CD4-positive, alpha-beta T cell treated with Interleukin-12 subunit alpha and Interleukin-12 subunit beta, for 1 hour (primary cell): ENCODE measurements around the gene PARP8.
"Not testable (repeated sequence)": the region's sequence is repeated elsewhere in the genome, so short reads cannot be mapped to it uniquely, and the experiment has no call there.

ENCODE experiments used
- DNase-seq: peaks from one replicate; pipeline ENCODE4 v3.0.0-alpha.2; 2020

Gene PARP8

GRCh38 chr5:50666261-50667022 lies at the start of gene PARP8:
PARP8 (plus strand) TSS chr5:50666637; CDS start chr5:50667096, 459 bp downstream.
- DNase-seq, result peak; percentile 62

GRCh38 chr5:50623666-50624065 lies 42.8 kb upstream of the PARP8 start:
- DNase-seq, result no peak

GRCh38 chr5:50634866-50635265 lies 31.6 kb upstream of the PARP8 start:
- DNase-seq, result peak; percentile 57

DNA sequence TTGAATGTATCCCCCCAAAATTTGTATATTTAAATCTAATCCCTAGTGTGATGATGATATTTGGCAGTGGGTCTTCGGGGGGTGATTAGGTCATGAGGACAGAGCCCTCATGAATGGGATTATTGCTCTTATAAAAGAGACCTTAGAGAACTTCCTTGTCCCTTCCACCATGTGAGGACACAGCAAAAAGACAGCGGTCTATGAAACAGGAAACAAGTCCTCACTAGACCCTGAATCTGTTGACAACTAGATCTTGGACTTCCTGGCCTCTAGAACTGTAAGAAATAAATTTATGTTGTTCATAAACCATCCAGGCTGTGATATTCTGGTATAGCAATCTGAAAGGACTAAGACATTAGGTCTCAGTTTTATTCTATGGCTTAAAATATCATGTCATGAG lies 28.9 kb upstream of the PARP8 start:
- DNase-seq, result not testable (repeated sequence)

DNA sequence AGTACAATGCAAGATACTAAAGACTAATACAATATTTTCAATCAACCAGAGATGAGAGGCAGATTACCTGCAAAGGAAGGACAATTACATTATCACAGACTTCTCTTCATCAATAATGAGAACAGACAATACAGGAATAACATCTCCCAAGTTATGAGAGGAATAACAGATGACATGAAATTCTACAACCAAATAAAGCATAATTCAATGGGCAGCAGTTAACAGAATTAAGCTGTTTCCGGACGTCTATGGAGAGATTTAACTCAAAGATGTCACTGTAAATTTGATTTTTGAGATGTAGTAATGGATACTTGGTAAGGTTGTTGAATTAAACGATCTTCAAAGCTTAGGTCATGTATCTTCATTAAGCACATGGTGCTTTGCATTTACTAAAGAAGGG lies 19.8 kb upstream of the PARP8 start:
- no peak for DNase-seq

GRCh38 chr5:50647726-50648125 lies 18.7 kb upstream of the PARP8 start:
- no peak for DNase-seq

GRCh38 chr5:50653946-50654345 lies 12.5 kb upstream of the PARP8 start:
- no peak for DNase-seq

- no peak for DNase-seq
Measured at GRCh38 chr5:50655067-50655809, 11.2 kb upstream of the PARP8 start.

DNA sequence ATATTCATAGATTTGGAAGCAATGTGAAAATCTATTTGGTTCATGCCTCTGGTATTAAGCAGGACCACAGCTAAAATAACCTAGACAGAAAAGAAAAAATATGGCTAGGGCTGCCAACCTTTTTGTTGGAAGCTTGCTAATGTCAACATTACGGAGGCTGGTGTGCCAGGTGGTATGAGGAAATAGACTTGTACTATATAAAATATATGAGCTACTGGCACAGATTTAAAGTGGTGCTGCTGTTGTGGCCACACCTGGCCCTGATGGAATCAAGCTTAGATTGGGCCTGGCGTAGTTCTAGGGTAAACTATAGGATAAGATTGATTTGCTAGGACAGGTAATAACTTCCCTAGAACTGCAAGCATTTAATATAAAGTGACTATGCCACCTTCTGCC lies 10.6 kb upstream of the PARP8 start:
- DNase-seq, result no peak

GRCh38 chr5:50657044-50657443 lies 9.4 kb upstream of the PARP8 start:
- no peak for DNase-seq

- no peak for DNase-seq
Measured at GRCh38 chr5:50658246-50658645, 8.2 kb upstream of the PARP8 start.

- no peak for DNase-seq
Measured at GRCh38 chr5:50663636-50664035, 2.8 kb upstream of the PARP8 start.

DNA sequence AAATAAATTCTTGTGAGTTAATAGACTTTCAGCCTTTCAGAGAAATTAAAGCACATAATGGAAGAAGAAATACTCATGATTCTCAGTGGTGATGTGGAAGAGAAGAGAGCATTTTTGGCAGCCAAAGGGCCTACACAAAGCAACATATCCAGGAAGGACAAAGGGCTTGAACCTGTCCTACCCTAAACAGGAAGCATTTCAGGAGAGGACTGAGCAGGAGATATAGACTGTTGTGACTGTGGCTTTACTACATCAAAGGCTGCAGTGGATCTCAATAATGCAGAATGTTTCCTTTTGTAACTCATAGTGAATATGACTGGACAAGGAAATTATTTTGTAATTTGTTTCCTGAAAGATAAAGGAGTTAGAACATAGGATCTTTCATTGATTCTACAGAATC lies 1.3 kb upstream of the PARP8 start:
- no peak for DNase-seq

DNA sequence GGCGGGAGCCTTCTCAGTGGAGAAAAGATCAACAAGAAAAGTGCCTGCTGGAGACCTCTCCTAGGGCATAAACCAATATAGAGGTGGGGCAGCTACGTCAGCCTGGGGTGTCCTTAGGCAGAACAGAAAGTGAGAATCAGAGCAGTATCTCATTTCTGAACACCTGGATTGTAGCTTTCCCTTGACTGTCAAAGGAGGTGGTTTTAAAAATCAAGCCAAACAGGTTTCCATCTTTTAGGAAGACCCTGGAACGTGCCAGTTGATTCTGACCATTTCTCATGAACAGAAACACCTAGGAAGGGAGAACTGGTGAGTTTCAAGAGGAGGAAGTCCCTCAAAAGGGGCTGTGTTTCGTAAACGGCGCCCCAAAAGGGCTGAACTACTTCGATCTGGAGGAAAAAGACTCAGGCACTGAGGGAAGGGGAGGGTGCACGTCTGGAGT lies 655 bp upstream of the PARP8 start:
- DNase-seq, result peak; percentile 66

- DNase-seq, result no peak
Measured at GRCh38 chr5:50667023-50667652, 701 bp downstream of the PARP8 start.

DNA sequence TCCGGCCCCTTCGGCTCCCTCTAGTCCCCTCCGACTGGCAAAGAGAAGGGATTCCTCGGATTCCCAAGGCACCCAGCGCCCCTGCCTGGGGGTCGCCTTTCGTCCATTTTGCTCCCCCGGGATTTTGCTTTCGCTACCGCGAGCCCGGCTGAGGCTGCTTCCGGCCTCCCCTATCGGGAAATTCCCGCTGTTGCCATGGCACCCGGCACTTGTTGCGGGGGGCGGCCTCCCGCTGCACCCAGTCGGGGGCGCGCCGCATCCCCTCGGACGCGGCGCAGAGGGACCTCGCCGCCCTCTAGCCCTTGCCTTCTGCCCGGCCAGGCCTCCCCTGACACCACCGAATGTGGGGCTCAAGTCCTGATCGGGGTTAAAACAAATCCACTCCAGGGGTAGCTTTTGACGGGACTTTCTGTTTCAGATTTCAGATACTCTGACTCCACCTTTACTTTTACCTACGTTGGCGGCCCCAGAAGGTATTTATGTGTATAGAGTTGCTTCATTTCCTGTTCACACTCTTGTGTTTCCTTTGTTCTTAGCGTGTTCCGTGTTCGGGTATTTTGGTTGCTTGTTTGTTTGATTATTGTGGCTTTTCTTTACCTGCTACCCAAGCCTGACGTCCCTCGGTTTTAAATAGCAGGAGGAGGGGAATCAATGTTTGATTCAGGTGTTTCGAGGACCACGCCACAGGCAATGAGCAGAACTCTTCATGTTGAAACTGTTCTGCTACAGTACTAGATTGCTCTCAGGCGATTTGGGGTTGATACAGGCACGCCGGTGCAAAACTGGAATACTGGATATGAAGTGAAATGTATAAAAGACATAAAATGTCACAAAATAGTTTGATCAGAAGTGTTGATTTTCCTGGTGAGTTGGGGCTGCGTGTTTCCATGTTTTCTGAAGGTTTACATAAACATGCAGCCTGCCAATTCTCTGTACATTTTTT lies 1.5 kb downstream of the PARP8 start:
- DNase-seq, result peak; percentile 90

- not testable (repeated sequence) for DNase-seq
Measured at GRCh38 chr5:50668636-50669035, 2.2 kb downstream of the PARP8 start.

DNA sequence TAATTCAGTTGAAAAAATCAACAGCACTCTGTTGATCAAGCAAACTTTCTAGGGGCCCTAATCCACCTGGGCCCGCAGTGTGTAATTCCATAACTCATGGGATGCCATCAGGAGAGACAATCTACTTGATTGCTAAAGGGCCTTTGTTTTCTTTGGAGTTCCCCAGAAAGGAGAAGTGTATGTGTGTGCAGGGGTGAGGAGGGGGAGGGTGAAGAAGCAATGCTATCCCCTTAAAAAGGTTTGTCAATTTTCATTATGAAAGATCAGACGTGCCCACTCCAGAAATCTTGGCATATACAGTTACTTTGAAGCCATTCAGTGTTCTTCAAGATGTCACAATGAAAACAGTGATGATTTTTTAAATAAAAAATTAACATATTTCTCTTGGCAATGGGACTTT lies 6.2 kb downstream of the PARP8 start:
- no peak for DNase-seq

DNA sequence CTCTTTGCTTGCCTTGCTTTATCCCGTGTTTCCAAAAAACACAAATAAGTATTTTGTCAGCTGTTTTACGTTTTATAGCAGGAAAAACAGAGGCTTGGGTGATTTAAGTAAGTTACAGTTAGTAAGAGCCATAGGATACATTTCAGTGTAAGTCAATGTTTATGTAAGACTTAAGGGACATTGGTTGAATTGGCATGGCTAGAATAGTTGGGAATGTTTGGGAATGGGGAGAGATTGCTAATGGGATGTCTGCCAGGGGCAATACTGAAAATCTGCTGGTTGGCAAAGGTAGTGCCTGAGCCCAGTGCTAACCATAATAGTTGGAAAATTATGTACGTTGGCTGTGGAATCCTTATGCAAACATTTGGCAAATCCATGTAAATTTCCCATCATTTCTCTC lies 7.0 kb downstream of the PARP8 start:
- not testable (repeated sequence) for DNase-seq

- DNase-seq, result no peak
Measured at GRCh38 chr5:50675385-50675784, 8.9 kb downstream of the PARP8 start.

- DNase-seq, result not testable (repeated sequence)
Measured at GRCh38 chr5:50679554-50679953, 13.1 kb downstream of the PARP8 start.

GRCh38 chr5:50684721-50685120 lies 18.3 kb downstream of the PARP8 start:
- no peak for DNase-seq

- DNase-seq, result no peak
Measured at GRCh38 chr5:50687548-50687947, 21.1 kb downstream of the PARP8 start.
